GM23338 (cell line): Measurements from ENCODE around the gene PRRT1. TPM values are rescaled to one million over a fixed set of nuclear protein-coding genes. Genes with fewer than 3 reads are reported as not detected.
A peak's percentile ranks its signal among the peaks of the same experiment; 100 is the strongest.
"Not testable (repeated sequence)": the region's sequence is repeated elsewhere in the genome, so short reads cannot be mapped to it uniquely, and the experiment has no call there.

Experiments
- ATAC-seq: fragments of 200-7000 bp; cut with Tn5 transposase; 3 replicates; pipeline ENCODE4 v1.9.1; 2020
- DNase-seq: peaks from one replicate; pipeline ENCODE4 v3.0.0-alpha.2; 2015; ENCODE audit warnings: low spot score
- H2AFZ ChIP-seq: fragments of 200-600 bp; sonication (generic); 2 replicates; pipeline ENCODE4 v1.8.0; 2016; ENCODE audit warnings: antibody characterized with exemption, mild to moderate bottlenecking, moderate library complexity
- H3F3A ChIP-seq: fragments of 200-600 bp; sonication (generic); replicated peaks from 2 replicates; pipeline ENCODE4 v1.8.0; 2017; ENCODE audit warnings: antibody characterized with exemption, mixed run types, low read depth
- H3K27ac ChIP-seq: fragments of 200-600 bp; sonication (generic); 2 replicates; pipeline ENCODE4 v1.6.1; 2016; ENCODE audit warnings: low read depth
- H3K27me3 ChIP-seq: fragments of 200-600 bp; sonication (generic); 2 replicates; pipeline ENCODE4 v1.8.0; 2016; ENCODE audit warnings: mild to moderate bottlenecking, mixed run types, moderate library complexity; ENCODE audit not compliant: insufficient read depth
- H3K36me3 ChIP-seq: fragments of 200-600 bp; sonication (generic); 2 replicates; pipeline ENCODE4 v1.8.0; 2016; ENCODE audit warnings: mild to moderate bottlenecking; ENCODE audit not compliant: insufficient read depth
- H3K4me1 ChIP-seq: fragments of 200-600 bp; sonication (generic); 2 replicates; pipeline ENCODE4 v1.8.0; 2016; ENCODE audit warnings: mild to moderate bottlenecking, moderate library complexity; ENCODE audit not compliant: insufficient read depth
- H3K4me2 ChIP-seq: fragments of 200-600 bp; sonication (generic); 2 replicates; pipeline ENCODE4 v1.7.1; 2017; ENCODE audit warnings: mixed run types
- H3K4me3 ChIP-seq: fragments of 200-600 bp; sonication (generic); 2 replicates; pipeline ENCODE4 v1.6.1; 2016; ENCODE audit warnings: mixed run types
- H3K79me2 ChIP-seq: fragments of 200-600 bp; sonication (generic); replicated peaks from 2 replicates; pipeline ENCODE4 v1.8.0; 2017; ENCODE audit warnings: mild to moderate bottlenecking; ENCODE audit not compliant: insufficient read depth
- H3K9me2 ChIP-seq: fragments of 200-600 bp; sonication (generic); 2 replicates; pipeline ENCODE4 v1.8.0; 2017; ENCODE audit not compliant: insufficient read depth
- H4K20me1 ChIP-seq: fragments of 200-600 bp; sonication (generic); replicated peaks from 2 replicates; pipeline ENCODE4 v1.8.0; 2017; ENCODE audit warnings: mild to moderate bottlenecking; ENCODE audit not compliant: insufficient read depth
- H3K27ac Mint-ChIP-seq: 2 replicates; pipeline ENCODE4 v1.8.0; 2020; ENCODE audit warnings: inconsistent platforms, mild to moderate bottlenecking, moderate library complexity, mixed read lengths
- H3K27me3 Mint-ChIP-seq: 3 replicates; pipeline ENCODE4 v1.8.0; 2022; ENCODE audit warnings: low read depth, mild to moderate bottlenecking, moderate library complexity, mixed read lengths, inconsistent platforms; ENCODE audit not compliant: insufficient read depth, poor library complexity
- H3K36me3 Mint-ChIP-seq: 3 replicates; pipeline ENCODE4 v1.8.0; 2021; ENCODE audit warnings: low read depth, mild to moderate bottlenecking, inconsistent platforms, moderate library complexity, mixed read lengths
- H3K4me1 Mint-ChIP-seq: 3 replicates; pipeline ENCODE4 v1.8.0; 2020; ENCODE audit warnings: mild to moderate bottlenecking, inconsistent platforms, mixed read lengths
- H3K4me3 Mint-ChIP-seq: 3 replicates; pipeline ENCODE4 v1.8.0; 2021; ENCODE audit warnings: moderate library complexity, mild to moderate bottlenecking, inconsistent platforms, mixed read lengths
- H3K9me3 Mint-ChIP-seq: 3 replicates; pipeline ENCODE4 v1.8.0; 2020; ENCODE audit warnings: moderate library complexity, mild to moderate bottlenecking, inconsistent platforms, mixed read lengths
- CREB1 ChIP-seq: fragments of 250-450 bp; sonication (Bioruptor Pico); IDR thresholded peaks from 2 replicates; pipeline ENCODE4 v1.5.0; 2020; ENCODE audit warnings: low read depth, mild to moderate bottlenecking, moderate library complexity
- EZH2 ChIP-seq: fragments of 200-600 bp; sonication (generic); IDR thresholded peaks from one replicate; pipeline ENCODE4 v1.8.0; 2017; ENCODE audit warnings: antibody characterized with exemption, mild to moderate bottlenecking, low read depth; ENCODE audit not compliant: unreplicated experiment
- NANOG ChIP-seq: IDR thresholded peaks from 2 replicates; pipeline ENCODE4 v1.6.1; 2016; ENCODE audit warnings: antibody characterized with exemption, borderline replicate concordance
- POLR2AphosphoS5 ChIP-seq: IDR thresholded peaks from 2 replicates; pipeline ENCODE4 v1.6.1; 2016; ENCODE audit warnings: antibody characterized with exemption, low read depth
- ZNF114 ChIP-seq: fragments of 250-450 bp; sonication (Bioruptor Pico); IDR thresholded peaks from 2 replicates; pipeline ENCODE4 v1.5.0; 2020; ENCODE audit warnings: mild to moderate bottlenecking, moderate library complexity
- ZNF331 ChIP-seq: fragments of 250-450 bp; sonication (Bioruptor Pico); IDR thresholded peaks from 2 replicates; pipeline ENCODE4 v1.5.0; 2020; ENCODE audit warnings: low read depth, mild to moderate bottlenecking, moderate library complexity
- ZNF462 ChIP-seq: fragments of 250-450 bp; sonication (Bioruptor Pico); IDR thresholded peaks from 2 replicates; pipeline ENCODE4 v1.5.0; 2020; ENCODE audit warnings: mild to moderate bottlenecking, moderate library complexity
- polyA plus RNA-seq: library from polyadenylated mRNA; unstranded; fragments of >200 nt; fragmentation: Nextera tagmentation; extraction: Ambion mirVana; gene quantifications from 2 replicates; pipeline ENCODE4 v1.2.1, GENCODE V29; 2016
- total RNA-seq: library from RNA; depleted of rRNA; stranded (reverse); fragments of >200 nt; shearing (Covaris generic); gene quantifications from 2 replicates; pipeline ENCODE4 v1.2.3, GENCODE V29; 2014
- TF ChIP-seq, protein P1 (sequence below): IDR thresholded peaks from one replicate; pipeline ENCODE4 v1.6.1; 2018; ENCODE audit warnings: antibody characterized with exemption; ENCODE audit not compliant: unreplicated experiment
- TF ChIP-seq, protein P2 (sequence below): IDR thresholded peaks from 2 replicates; pipeline ENCODE4 v1.6.1; 2016; ENCODE audit warnings: antibody characterized with exemption

PRRT1 gene
- total and polyA plus RNA-seq, 2 experiments from 2014 or later, result 2.7 TPM; not detected in 1

GRCh38 chr6:32188381-32189068 lies 36.8 kb upstream of the PRRT1 start:
- Mint-ChIP-seq H3K4me3 (peak overlapping the region; percentile 89), H3K36me3 (peaks cover 41% of the 10 kb centered on the region), H3K27me3 (peaks cover 26% of the 10 kb centered on the region), H3K9me3 (no peaks in the 10 kb centered on the region; the same call in 2 of the 3 replicates), H3K27ac (peak overlapping the region; percentile 95), H3K4me1 (peaks cover 51% of the 10 kb centered on the region)
- peak overlapping the region; percentile 89 for H3K4me2 ChIP-seq
- no peaks in the 10 kb centered on the region for H4K20me1 ChIP-seq
- peaks cover 40% of the 10 kb centered on the region for H3K4me1 ChIP-seq
- peak overlapping the region; percentile 66 for H3K4me3 ChIP-seq
- H3K36me3 ChIP-seq, result peaks cover 3% of the 10 kb centered on the region; the same call in 1 of the 2 replicates
- no peak overlapping the region for H2AFZ ChIP-seq
- ATAC-seq (peak; percentile 4; the same call in 2 of the 3 replicates), DNase-seq (no peak)
- no peaks in the 10 kb centered on the region for H3K27me3 ChIP-seq
- TF ChIP-seq NANOG (no peak), ZNF114 (no peak), EZH2 (no peak), ZNF462 (CRISPR knock-in tag) (no peak), ZNF331 (CRISPR knock-in tag) (no peak), CREB1 (CRISPR knock-in tag) (no peak), POLR2AphosphoS5 (no peak)
- TF ChIP-seq, protein P1, sequence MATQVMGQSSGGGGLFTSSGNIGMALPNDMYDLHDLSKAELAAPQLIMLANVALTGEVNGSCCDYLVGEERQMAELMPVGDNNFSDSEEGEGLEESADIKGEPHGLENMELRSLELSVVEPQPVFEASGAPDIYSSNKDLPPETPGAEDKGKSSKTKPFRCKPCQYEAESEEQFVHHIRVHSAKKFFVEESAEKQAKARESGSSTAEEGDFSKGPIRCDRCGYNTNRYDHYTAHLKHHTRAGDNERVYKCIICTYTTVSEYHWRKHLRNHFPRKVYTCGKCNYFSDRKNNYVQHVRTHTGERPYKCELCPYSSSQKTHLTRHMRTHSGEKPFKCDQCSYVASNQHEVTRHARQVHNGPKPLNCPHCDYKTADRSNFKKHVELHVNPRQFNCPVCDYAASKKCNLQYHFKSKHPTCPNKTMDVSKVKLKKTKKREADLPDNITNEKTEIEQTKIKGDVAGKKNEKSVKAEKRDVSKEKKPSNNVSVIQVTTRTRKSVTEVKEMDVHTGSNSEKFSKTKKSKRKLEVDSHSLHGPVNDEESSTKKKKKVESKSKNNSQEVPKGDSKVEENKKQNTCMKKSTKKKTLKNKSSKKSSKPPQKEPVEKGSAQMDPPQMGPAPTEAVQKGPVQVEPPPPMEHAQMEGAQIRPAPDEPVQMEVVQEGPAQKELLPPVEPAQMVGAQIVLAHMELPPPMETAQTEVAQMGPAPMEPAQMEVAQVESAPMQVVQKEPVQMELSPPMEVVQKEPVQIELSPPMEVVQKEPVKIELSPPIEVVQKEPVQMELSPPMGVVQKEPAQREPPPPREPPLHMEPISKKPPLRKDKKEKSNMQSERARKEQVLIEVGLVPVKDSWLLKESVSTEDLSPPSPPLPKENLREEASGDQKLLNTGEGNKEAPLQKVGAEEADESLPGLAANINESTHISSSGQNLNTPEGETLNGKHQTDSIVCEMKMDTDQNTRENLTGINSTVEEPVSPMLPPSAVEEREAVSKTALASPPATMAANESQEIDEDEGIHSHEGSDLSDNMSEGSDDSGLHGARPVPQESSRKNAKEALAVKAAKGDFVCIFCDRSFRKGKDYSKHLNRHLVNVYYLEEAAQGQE, result no peak
- TF ChIP-seq, protein P2, sequence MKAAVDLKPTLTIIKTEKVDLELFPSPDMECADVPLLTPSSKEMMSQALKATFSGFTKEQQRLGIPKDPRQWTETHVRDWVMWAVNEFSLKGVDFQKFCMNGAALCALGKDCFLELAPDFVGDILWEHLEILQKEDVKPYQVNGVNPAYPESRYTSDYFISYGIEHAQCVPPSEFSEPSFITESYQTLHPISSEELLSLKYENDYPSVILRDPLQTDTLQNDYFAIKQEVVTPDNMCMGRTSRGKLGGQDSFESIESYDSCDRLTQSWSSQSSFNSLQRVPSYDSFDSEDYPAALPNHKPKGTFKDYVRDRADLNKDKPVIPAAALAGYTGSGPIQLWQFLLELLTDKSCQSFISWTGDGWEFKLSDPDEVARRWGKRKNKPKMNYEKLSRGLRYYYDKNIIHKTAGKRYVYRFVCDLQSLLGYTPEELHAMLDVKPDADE, result no peak
- H3K9me2 ChIP-seq, result no peaks in the 10 kb centered on the region
- H3K27ac ChIP-seq, result 0 out of 2 replicates have a peak overlapping the region, but pooled peaks have one; percentile 45
- H3K79me2 ChIP-seq, result peaks cover 12% of the 10 kb centered on the region
- H3F3A ChIP-seq, result peaks cover 17% of the 10 kb centered on the region

- H3K9me3 Mint-ChIP-seq, ATAC-seq, H3K9me2 ChIP-seq, H3K27ac ChIP-seq, H3K36me3 ChIP-seq, H3K4me3 ChIP-seq, H3K4me2 ChIP-seq, H2AFZ ChIP-seq, H4K20me1 ChIP-seq, DNase-seq, H3K27me3 ChIP-seq: not testable (repeated sequence)
- Mint-ChIP-seq H3K36me3 (peaks cover 42% of the 10 kb centered on the region), H3K27ac (peak overlapping the region; percentile 95; the same call in 1 of the 2 replicates), H3K27me3 (peaks cover 26% of the 10 kb centered on the region), H3K4me3 (peak overlapping the region; percentile 89), H3K4me1 (peaks cover 47% of the 10 kb centered on the region)
- H3F3A ChIP-seq, result peaks cover 17% of the 10 kb centered on the region
- peaks cover 12% of the 10 kb centered on the region for H3K79me2 ChIP-seq
- H3K4me1 ChIP-seq, result peaks cover 34% of the 10 kb centered on the region
Observed at GRCh38 chr6:32187725-32188380, 36.1 kb upstream of the PRRT1 start.
